Activated CD8-positive, alpha-beta memory T cell treated with anti-CD3 and anti-CD28 coated beads, Interleukin-2, amount 10 ng/mL, durations not matched to agents 7 days and 5 days (primary cell): ENCODE results near the gene ADO. TPM values are rescaled to one million over a fixed set of nuclear protein-coding genes. Genes with fewer than 3 reads are reported as not detected.
"Not testable (repeated sequence)": the region's sequence is repeated elsewhere in the genome, so short reads cannot be mapped to it uniquely, and the experiment has no call there.

Experiments
- ATAC-seq: fragments of 150-1000 bp; cut with Tn5 transposase; one replicate; pipeline ENCODE4 v1.10.0; 2021; ENCODE audit warnings: moderate library complexity
- CTCF ChIA-PET: fragments of 350-600 bp; sonication (Branson Sonifier 250); formaldehyde crosslinking; loops from one replicate; lab custom pipeline; 2021; ENCODE audit warnings: antibody characterized with exemption; lab: Charles Lee
- DNase-seq: peaks from one replicate; pipeline ENCODE4 v3.0.0-alpha.2; 2020
- H3K27ac Mint-ChIP-seq: one replicate; pipeline ENCODE4 v1.8.0; 2021; ENCODE audit warnings: mild to moderate bottlenecking, mixed read lengths
- H3K27me3 Mint-ChIP-seq: one replicate; pipeline ENCODE4 v1.8.0; 2021; ENCODE audit warnings: mixed read lengths
- H3K36me3 Mint-ChIP-seq: one replicate; pipeline ENCODE4 v1.8.0; 2021; ENCODE audit warnings: mild to moderate bottlenecking, mixed read lengths
- H3K4me1 Mint-ChIP-seq: one replicate; pipeline ENCODE4 v1.8.0; 2021; ENCODE audit warnings: mixed read lengths
- H3K4me3 Mint-ChIP-seq: one replicate; pipeline ENCODE4 v1.8.0; 2021; ENCODE audit warnings: mild to moderate bottlenecking, moderate library complexity, mixed read lengths
- H3K9me3 Mint-ChIP-seq: one replicate; pipeline ENCODE4 v1.8.0; 2022; ENCODE audit warnings: low read depth, mixed read lengths
- total RNA-seq, 2 experiments: library from RNA; stranded (reverse); gene quantifications; one replicate each; pipeline ENCODE4 v1.2.3, GENCODE V29; 2021

ADO gene
- total RNA-seq, 2 experiments from 2014 or later = 19.4 to 25.9 TPM

DNA sequence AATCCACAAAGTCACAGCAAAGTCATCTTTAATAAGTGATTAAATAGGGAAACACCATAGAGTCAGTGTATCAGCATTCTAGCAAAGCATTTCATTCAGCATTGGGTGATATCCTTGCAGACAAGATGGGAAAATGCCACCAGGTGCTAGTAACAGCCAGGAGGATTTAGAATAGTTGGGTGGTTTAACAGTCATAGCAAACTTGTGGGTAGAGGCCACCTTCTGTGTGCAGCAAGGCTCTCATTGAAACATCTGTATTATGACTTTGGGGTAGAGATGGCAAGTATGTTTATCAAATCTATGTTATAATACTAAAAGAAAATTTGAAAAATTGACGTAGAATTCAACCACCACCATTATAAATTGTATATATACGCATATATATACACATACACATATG lies 26.4 kb upstream of the ADO start:
- H3K9me3 Mint-ChIP-seq = no peaks in the 10 kb centered on the region
- ATAC-seq (peak; percentile 60), DNase-seq (no peak)
- CTCF ChIA-PET = no interaction called here
- H3K27me3 Mint-ChIP-seq = peaks cover 42% of the 10 kb centered on the region
- no peaks in the 10 kb centered on the region for H3K36me3 Mint-ChIP-seq
- H3K27ac Mint-ChIP-seq = peak overlapping the region; percentile 6
- no peak overlapping the region for H3K4me3 Mint-ChIP-seq
- peaks cover 21% of the 10 kb centered on the region for H3K4me1 Mint-ChIP-seq

DNA sequence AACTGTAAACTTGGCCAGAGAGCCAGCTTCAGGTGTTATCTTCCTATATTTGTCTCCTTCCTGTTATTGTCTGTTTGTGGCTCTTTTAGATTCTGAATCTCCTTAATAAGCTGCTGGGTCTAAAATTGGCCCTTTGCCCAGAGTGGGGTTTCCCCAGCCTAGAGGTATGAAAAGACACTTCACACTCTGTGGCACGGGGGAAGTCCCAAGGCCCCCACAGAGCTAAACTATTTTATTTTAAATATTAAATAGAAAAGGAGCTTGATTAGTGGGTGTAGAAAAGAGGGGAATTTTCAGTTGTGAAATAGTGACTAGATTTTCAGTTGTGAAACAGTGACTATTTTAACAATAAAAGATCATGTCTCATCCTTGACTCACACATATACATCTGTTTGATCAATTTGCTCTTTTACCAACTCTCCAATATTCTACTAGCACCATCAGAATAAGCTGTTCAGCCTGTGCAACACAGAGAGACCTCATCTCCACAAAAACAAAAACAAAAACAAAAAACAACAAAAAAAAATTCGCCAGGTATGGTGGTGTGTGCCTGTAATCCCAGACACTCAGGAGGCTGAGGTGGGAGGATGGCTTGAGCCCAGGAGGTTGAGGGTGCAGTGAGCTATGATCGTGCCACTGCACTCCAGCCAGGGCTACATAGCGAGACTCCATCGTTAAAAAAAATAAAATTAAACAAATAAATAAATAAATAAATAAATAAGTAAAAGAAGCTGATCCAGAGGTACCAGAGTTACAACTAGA lies 24.9 kb upstream of the ADO start:
- no peak overlapping the region for H3K4me3 Mint-ChIP-seq
- peaks cover 47% of the 10 kb centered on the region for H3K27me3 Mint-ChIP-seq
- CTCF ChIA-PET = interaction anchor here (0.8 to 1.5 kb wide), 4 partner anchors 23 to 169 kb away, joined by 3 to 4 read pairs (median 4); no protein-coding TSS in a partner anchor
- H3K9me3 Mint-ChIP-seq = peaks cover 5% of the 10 kb centered on the region
- no peak overlapping the region for H3K27ac Mint-ChIP-seq
- peak; percentile 77 for DNase-seq
- peak; percentile 83 for ATAC-seq
- H3K4me1 Mint-ChIP-seq = peaks cover 21% of the 10 kb centered on the region
- peaks cover 3% of the 10 kb centered on the region for H3K36me3 Mint-ChIP-seq

DNA sequence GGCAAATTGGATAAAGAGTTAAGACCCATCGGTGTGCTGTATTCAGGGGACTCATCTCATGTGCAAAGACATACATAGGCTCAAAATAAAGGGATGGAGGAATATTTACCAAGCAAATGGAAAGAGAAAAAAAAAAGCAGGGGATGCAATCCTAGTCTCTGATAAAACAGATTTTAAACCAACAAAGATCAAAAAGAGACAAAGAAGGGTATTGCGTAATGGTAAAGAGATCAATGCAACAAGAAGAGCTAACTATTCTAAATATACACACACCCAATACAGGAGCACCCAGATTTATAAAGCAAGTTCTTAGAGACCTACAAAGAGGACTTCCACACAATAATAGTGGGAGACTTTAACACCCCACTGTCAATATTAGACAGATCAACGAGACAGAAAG lies 20.0 kb upstream of the ADO start:
- Mint-ChIP-seq H3K36me3 (peaks cover 10% of the 10 kb centered on the region), H3K27me3 (peaks cover 41% of the 10 kb centered on the region), H3K9me3 (peaks cover 11% of the 10 kb centered on the region)
- H3K4me3 Mint-ChIP-seq, H3K27ac Mint-ChIP-seq, CTCF ChIA-PET, H3K4me1 Mint-ChIP-seq, ATAC-seq, DNase-seq: not testable (repeated sequence)

DNA sequence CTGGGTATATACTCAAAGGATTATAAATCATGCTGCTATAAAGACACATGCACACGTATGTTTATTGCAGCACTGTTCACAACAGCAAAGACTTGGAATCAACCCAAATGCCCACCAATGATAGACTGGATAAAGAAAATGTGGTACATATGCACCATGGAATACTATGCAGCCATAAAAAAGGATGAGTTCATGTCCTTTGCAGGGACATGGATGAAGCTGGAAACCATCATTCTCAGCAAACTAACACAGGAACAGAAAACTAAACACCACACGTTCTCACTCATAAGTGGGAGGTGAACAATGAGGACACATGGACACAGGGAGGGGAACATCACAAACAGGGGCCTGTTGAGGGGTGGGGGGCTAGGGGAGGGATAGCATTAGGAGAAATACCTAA lies 16.2 kb upstream of the ADO start:
- DNase-seq, H3K4me1 Mint-ChIP-seq, H3K27ac Mint-ChIP-seq, CTCF ChIA-PET, ATAC-seq, H3K4me3 Mint-ChIP-seq: not testable (repeated sequence)
- Mint-ChIP-seq H3K9me3 (peaks cover 11% of the 10 kb centered on the region), H3K27me3 (peaks cover 25% of the 10 kb centered on the region), H3K36me3 (peaks cover 10% of the 10 kb centered on the region)

DNA sequence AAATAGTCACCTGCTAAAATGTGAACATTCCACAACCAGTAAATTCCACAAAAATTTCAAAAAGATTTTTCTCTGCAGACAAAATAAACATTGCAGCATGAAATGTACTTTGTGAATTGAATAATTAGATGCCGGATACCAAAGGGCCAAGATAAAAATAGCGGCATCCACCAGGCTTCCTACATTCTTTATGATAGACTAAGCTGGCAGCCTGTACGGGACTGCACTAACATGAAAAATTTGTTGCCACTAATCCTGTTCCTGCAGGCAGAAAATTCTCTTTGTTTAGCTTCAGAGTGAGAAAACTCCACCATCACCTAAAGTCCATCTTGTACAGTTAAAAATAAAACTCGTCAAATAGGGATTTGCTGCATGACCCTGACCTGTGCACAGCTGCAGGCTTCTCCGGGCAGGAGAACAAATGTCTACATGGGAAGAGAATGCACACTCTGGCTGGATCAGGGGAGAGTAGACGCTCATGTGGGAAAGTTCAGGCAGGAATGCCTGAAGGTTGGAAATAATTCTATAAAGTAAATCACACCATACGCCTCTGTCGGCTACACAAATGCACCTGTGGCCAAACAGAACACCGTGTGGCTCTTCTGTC lies 15.6 kb upstream of the ADO start:
- peaks cover 10% of the 10 kb centered on the region for H3K36me3 Mint-ChIP-seq

DNA sequence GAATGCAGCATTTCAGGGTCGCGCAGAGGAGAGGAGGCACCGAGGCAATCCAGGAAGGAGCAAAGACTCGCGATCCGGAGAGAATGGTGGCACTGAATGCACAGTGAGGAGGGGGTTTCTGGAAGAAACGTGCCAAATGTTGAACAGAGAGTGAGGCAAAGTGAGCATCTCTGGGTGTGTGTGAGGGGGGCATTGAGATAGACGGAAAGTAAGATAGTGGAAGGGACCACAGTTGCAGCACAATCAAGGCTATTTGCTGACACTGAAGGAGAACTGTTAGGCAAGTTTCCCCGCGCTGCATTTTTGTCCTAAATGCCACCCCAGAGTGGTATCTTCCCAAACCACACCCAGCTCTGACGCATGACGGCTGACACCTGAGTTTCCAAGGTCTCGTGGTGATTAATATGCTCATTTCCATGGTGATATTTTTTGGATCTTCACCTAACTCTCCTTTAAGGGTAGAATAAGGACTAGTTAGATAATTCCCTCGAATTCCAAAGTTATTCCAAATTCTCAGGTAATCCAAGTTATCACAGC lies 14.4 kb upstream of the ADO start:
- ATAC-seq (no peak), DNase-seq (no peak)
- H3K27ac Mint-ChIP-seq = no peak overlapping the region
- peaks cover 3% of the 10 kb centered on the region for H3K36me3 Mint-ChIP-seq
- peaks cover 19% of the 10 kb centered on the region for H3K27me3 Mint-ChIP-seq
- H3K4me3 Mint-ChIP-seq = no peak overlapping the region
- H3K9me3 Mint-ChIP-seq = peaks cover 3% of the 10 kb centered on the region
- no peaks in the 10 kb centered on the region for H3K4me1 Mint-ChIP-seq
- CTCF ChIA-PET = no interaction called here

More for the DNA sequence above, 15.6 kb upstream of the ADO start:
- Mint-ChIP-seq H3K27ac (no peak overlapping the region), H3K27me3 (peaks cover 22% of the 10 kb centered on the region), H3K4me1 (no peaks in the 10 kb centered on the region), H3K9me3 (peaks cover 11% of the 10 kb centered on the region), H3K4me3 (no peak overlapping the region)
- no peak for DNase-seq
- no peak for ATAC-seq
- CTCF ChIA-PET = no interaction called here

DNA sequence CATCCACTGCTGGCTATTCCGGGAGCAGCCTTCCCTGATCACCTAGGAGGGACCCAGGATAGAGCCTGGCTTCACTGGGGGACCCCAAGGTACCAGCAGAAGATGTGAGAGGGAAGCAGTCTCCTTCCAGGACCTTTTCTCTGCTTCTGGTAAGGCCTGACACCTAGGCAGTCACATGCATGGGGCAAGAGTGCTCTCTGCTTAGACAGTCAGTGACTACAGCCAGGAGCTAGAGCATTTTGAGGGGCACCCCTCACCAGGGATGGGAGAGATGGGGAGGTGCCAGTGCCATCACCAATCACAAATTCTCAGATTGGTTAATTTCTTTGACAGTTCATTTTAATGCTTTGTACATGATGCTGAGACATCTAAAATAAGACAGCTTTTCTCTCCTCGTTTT lies 13.9 kb upstream of the ADO start:
- peaks cover 17% of the 10 kb centered on the region for H3K27me3 Mint-ChIP-seq
- H3K4me1 Mint-ChIP-seq = no peaks in the 10 kb centered on the region
- H3K4me3 Mint-ChIP-seq = no peak overlapping the region
- no peak overlapping the region for H3K27ac Mint-ChIP-seq
- ATAC-seq (no peak), DNase-seq (no peak)
- no peaks in the 10 kb centered on the region for H3K9me3 Mint-ChIP-seq
- H3K36me3 Mint-ChIP-seq = peaks cover 2% of the 10 kb centered on the region
- CTCF ChIA-PET = no interaction called here

DNA sequence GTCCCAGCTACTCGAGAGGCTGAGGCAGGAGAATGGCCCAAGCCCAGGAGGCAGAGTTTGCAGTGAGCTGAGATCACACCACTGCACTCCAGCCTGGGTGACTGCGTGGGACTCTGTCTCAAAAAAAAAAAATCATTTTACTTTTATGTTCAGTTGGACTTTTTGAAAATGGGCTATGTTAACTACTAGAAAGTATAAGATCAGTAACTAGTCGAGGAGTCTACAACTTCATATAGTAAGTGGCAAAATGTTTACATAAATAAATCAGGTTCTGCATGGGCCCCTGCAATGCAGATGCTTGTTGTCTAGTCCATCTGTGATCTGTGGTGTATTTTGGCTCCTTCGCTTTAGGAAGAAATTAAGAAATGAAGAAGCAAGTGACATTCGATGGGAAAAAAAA lies 12.3 kb upstream of the ADO start:
- no peak for ATAC-seq
- H3K9me3 Mint-ChIP-seq = no peaks in the 10 kb centered on the region
- CTCF ChIA-PET = interaction anchor here (0.7 kb wide), 1 partner anchor 369 kb away, joined by 3 read pairs; no protein-coding TSS in a partner anchor
- peaks cover 31% of the 10 kb centered on the region for H3K27me3 Mint-ChIP-seq
- H3K4me3 Mint-ChIP-seq = no peak overlapping the region
- no peaks in the 10 kb centered on the region for H3K36me3 Mint-ChIP-seq
- H3K4me1 Mint-ChIP-seq = no peaks in the 10 kb centered on the region
- no peak overlapping the region for H3K27ac Mint-ChIP-seq
- no peak for DNase-seq

DNA sequence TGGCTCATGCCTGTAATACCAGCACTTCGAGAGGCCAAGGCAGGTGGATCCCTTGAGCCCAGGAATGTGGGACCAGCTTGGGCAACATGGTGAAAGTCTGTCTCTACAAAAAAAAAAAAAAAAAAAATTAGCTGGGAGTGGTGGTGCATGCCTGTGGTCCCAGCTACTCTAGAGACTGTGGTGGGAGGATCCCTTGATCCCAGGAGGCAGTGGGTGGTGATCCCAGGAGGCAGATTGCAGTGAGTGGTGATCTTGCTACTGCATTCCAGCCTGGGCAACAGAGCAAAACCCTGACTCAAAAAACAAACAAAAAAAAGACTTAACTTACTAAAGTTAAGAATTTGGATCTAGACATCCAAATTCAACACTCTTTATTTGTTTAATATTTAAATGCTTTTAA lies 10.2 kb upstream of the ADO start:
- no peak overlapping the region for H3K27ac Mint-ChIP-seq
- no peaks in the 10 kb centered on the region for H3K9me3 Mint-ChIP-seq
- no peak for DNase-seq

DNA sequence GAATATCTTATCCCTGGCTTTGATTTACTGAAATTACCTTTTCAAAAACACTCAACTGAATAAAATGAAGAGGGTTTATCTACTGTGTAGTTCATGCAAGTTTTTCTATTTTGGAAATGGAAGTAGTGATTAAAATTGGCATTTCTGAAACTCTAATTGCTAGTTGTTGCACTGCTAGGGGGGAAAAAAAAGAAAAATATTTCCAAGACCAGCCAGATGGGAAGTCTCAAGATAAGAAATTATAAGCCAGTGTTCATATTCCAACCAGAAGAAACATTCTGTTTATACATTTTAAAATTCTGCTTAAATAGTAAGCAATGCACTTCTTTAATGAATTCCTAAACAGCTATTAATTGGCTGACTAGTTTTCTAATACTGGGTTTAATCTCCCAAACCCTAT lies 9.4 kb upstream of the ADO start:
- Mint-ChIP-seq H3K4me1 (no peaks in the 10 kb centered on the region), H3K4me3 (no peak overlapping the region), H3K36me3 (no peaks in the 10 kb centered on the region), H3K9me3 (no peaks in the 10 kb centered on the region), H3K27ac (no peak overlapping the region), H3K27me3 (peaks cover 49% of the 10 kb centered on the region)
- no peak for ATAC-seq
- CTCF ChIA-PET = no interaction called here
- DNase-seq = no peak

More for the DNA sequence above, 10.2 kb upstream of the ADO start:
- H3K4me3 Mint-ChIP-seq = no peak overlapping the region
- no peak for ATAC-seq
- no peaks in the 10 kb centered on the region for H3K36me3 Mint-ChIP-seq
- CTCF ChIA-PET = no interaction called here
- no peaks in the 10 kb centered on the region for H3K4me1 Mint-ChIP-seq
- peaks cover 50% of the 10 kb centered on the region for H3K27me3 Mint-ChIP-seq

DNA sequence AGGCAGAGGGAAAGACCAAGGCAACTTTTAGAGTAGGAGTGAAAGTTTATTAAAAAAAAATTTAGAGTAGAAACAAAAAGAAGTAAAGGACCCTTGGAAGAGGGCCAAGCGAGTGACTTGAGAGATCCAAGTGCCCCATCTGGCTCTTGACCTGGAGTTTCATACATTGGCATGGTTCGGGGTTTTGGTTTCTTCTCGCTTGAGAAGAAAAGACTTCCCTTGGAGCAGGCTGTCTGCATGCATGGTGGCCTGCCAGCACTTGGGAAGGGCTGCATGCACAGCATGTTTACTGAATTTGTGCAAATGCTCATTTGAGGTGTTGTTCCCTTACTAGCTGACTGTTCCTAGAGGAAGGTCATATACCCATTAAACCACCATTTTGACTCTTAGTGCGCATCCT lies 8.8 kb upstream of the ADO start:
- Mint-ChIP-seq H3K4me1 (no peaks in the 10 kb centered on the region), H3K27ac (no peak overlapping the region), H3K36me3 (no peaks in the 10 kb centered on the region), H3K9me3 (no peaks in the 10 kb centered on the region), H3K4me3 (no peak overlapping the region), H3K27me3 (peaks cover 56% of the 10 kb centered on the region)
- no peak for ATAC-seq
- DNase-seq = no peak
- CTCF ChIA-PET = no interaction called here

DNA sequence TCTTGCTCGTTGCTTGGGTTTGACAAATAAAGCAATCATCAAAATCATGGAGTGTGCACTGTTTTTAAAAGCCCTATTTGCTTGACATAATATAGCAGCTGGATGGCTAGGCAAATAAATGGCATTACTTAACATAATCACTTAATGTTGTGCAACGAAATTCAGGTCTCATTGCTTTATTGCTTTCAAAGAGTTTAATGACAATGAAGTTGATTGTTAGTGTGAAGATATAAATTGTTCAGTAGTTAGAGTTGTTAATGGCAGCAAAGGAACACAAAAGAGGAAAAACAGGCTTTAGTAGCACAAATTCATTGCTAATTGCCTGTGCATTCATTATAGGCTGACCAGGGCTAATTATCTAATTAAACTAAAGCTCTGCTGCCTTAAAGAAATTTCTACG lies 7.6 kb upstream of the ADO start:
- no peaks in the 10 kb centered on the region for H3K9me3 Mint-ChIP-seq
- no peak overlapping the region for H3K4me3 Mint-ChIP-seq
- ATAC-seq = no peak
- no peaks in the 10 kb centered on the region for H3K4me1 Mint-ChIP-seq
- peaks cover 61% of the 10 kb centered on the region for H3K27me3 Mint-ChIP-seq
- CTCF ChIA-PET = interaction anchor here (1.2 to 1.6 kb wide), 2 partner anchors 63 to 112 kb away, joined by 3 to 4 read pairs; no protein-coding TSS in a partner anchor
- H3K27ac Mint-ChIP-seq = no peak overlapping the region
- no peaks in the 10 kb centered on the region for H3K36me3 Mint-ChIP-seq
- DNase-seq = no peak

DNA sequence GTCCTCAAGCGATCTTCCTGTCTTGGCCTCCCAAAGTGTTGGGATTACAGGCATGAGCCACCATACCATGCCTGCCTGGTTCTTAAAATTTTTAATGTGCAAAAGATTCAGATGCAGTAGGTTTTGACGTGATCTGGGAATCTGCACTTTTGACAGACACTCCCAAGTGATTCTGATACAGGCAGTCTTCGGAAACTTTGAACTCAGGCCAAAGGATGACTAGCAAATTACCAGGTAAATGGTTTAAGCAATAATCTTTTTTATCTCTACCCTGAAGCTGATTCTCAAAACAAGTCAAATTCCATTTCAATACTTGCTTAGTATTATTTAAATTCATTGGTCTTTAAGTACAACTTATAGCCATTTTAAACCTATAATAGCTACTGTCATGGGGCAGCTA lies 2.6 kb upstream of the ADO start:
- H3K27ac Mint-ChIP-seq = no peak overlapping the region
- H3K4me1 Mint-ChIP-seq = peaks cover 18% of the 10 kb centered on the region
- H3K27me3 Mint-ChIP-seq = peaks cover 40% of the 10 kb centered on the region
- no peaks in the 10 kb centered on the region for H3K9me3 Mint-ChIP-seq
- ATAC-seq (no peak), DNase-seq (no peak)
- H3K36me3 Mint-ChIP-seq = peaks cover 12% of the 10 kb centered on the region
- no peak overlapping the region for H3K4me3 Mint-ChIP-seq
- CTCF ChIA-PET = interaction anchor here (1.2 to 7.4 kb wide), 4 partner anchors 10 to 191 kb away, joined by 3 to 50 read pairs (median 4); partner anchors contain the start of gene EGR2
